HG02885 (cell line): ENCODE results near the gene INSR.

Source experiments
- ATAC-seq: cut with Tn5 transposase; IDR thresholded peaks from one replicate; pipeline ENCODE4 v1.9.1; 2021; ENCODE audit warnings: mild to moderate bottlenecking; ENCODE audit not compliant: unreplicated experiment, poor library complexity

Gene INSR

DNA sequence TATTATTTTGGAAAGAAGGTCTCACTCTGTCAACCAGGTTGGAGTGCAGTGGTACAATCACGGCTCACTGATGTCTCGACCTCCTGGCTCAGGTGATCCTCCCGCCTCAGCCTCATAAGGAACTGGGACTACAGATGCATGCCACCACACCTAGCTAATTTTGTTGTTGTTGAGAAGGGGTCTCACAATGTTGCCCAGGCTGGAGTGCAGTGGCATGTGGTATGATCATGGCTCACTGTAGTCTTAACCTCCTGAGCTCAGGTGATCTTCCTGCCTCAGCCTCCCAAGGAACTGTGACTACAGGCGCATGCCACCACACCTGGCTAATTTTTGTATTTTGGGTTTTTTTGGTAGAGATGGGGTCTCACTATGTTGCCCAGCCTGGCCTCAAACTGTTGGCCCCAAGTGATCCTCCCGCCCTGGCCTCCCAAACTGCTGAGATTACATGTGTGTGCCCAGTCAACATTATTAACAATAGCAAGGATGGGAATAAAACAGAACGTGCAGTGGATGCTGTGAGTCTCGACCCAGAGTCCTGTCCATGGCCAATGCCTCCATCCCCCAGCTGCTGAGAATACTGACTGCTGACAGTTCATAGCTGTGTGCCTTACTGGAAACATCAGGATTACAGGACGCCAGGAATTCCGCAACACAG is 230.3 kb downstream of the INSR start:
- ATAC-seq, result no peak

DNA sequence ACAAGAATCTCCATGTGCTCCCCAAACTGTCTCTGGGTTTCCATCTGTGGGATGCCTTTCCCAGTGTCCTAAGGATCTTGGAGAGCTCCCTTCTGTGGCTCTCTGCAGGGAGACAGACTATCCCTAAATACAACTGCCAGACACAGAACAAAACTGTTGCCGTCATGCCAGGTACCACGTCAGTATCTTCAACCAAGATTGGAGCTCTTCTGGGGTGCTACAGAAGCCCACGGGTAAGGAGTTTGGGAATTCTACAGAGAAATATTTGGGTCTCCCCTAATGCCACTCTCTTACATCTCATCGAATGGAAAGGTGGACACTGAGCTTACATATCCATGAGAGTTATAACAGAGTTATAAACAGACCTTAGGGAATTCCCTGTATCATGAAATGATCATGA is 230.9 kb downstream of the INSR start:
- no peak for ATAC-seq
